GM12865 (cell line): Measurements from ENCODE around the gene RANBP10.

Experiments used
- DNase-seq: peaks from one replicate; pipeline ENCODE4 v3.0.0; 2010; ENCODE audit warnings: low read depth
- H3K4me3 ChIP-seq: 2 replicates; pipeline ENCODE4 v1.5.1; 2011; ENCODE audit warnings: mild to moderate bottlenecking, low read depth, low read length, control low read depth
- TF ChIP-seq, protein P1 (sequence below): IDR thresholded peaks from 2 replicates; pipeline ENCODE4 v1.5.1; 2011; ENCODE audit warnings: low read length, control low read depth, low read depth, inconsistent platforms; ENCODE audit not compliant: insufficient read depth; ENCODE audit errors: missing control alignments

The RANBP10 gene

DNA sequence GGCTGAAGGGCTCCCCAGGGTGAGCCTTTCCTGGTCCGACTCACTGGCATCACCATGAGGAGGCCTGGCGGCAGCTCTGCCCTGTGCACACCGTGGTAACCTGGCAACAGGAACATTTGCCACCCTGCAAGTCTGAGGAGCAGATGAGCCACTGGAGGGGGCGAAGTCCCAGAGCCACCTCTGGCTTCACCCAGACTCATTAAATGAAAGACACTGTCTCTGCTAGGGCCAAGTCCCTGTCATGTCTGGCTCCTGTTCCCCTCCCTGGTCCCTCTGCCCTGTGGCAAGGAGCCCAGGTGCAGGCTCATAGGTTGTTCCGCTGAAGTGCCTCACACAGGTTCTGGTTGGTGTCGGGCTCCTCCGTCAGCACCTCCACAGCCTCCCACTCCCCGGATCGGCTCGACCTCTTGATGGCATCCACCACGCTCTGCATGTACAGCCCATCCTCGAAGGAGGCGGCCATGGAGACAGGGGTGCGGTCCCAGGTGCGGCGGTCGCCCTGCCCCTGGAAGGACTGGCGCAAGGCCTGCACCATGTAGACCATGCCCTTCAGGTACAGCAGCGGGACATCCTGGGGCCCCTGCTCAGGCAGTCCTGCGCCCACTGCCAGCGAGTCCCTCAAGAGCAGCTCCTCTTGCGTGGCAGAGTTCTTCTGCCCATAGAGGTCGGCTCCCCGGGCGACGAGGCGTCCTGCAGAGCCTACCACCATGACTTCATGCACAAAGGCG, 131.3 kb downstream of the RANBP10 start:
- DNase-seq: no peak
- TF ChIP-seq, protein P1, sequence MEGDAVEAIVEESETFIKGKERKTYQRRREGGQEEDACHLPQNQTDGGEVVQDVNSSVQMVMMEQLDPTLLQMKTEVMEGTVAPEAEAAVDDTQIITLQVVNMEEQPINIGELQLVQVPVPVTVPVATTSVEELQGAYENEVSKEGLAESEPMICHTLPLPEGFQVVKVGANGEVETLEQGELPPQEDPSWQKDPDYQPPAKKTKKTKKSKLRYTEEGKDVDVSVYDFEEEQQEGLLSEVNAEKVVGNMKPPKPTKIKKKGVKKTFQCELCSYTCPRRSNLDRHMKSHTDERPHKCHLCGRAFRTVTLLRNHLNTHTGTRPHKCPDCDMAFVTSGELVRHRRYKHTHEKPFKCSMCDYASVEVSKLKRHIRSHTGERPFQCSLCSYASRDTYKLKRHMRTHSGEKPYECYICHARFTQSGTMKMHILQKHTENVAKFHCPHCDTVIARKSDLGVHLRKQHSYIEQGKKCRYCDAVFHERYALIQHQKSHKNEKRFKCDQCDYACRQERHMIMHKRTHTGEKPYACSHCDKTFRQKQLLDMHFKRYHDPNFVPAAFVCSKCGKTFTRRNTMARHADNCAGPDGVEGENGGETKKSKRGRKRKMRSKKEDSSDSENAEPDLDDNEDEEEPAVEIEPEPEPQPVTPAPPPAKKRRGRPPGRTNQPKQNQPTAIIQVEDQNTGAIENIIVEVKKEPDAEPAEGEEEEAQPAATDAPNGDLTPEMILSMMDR: no peak
- H3K4me3 ChIP-seq: no peak overlapping the region

DNA sequence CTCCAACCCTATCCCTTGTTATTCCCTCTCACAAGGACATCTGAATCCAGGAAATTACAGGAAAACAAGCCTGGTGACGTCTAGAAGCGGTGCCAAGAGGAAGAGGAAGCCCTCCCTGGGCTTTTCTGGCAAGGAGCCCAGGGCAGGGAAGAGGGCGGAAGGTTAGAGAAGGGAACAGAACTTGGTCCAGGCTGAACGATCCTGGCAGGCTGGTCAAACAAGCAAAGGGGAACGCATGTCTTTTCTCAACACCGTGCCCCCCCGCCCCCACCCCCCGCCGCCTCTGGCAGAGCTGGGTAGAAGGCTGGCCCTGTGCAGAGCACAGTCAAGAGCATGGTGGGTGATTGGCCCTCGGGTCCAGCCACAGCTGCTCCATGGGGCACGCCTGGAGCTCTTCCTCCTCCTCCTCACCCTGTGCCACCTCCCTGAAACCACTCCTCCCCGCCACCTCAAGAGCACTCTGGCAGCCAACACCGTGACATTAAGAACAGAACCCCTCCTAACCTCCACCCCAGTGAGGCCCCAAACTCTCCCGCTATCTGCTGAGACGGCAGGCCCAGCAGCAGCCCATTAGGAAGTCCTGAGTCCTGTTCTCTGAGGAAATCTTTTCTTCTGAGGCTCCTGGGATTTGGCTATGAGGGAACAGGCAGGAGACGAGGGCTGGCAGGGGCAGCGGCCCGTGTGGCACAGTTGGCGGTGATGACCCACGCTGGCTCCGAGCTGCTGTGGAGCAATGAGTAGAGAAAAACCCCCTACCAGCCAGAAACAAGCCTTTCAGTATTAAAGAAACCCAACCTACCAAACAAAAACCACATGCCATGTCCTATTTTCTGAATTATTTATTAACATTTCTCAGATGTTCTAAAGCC, 132.4 kb downstream of the RANBP10 start:
- no peak for DNase-seq
- TF ChIP-seq, protein P1: no peak
- H3K4me3 ChIP-seq: no peak overlapping the region
